ENCODE measurements around the gene HACD2.

Gene HACD2

DNA sequence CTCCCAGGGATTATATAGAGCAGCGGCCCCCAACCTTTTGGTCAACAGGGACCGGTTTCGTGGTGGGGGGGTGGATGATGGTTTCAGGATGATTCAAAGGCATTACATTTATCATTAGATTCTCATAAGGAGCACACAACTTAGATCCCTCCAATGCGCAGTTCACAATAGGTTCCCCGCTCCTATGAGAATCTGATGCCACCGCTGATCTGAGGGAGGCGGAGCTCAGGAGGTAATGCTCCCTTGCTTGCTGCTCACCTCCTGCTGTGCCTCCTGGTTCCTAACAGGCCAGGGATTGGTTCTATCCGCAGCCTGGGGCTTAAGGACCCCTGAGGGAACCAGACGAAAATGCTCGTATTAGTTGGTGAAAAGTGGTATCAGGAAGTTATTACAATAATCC, 1.3 kb upstream of the HACD2 start (continued):
- TF ChIP-seq INSM2 (tag by site-specific recombination; IDR thresholded peaks at IDR 0.05), result no peak
- TF ChIP-seq TRIM28 (IDR thresholded peaks at IDR 0.05; ENCODE audit: borderline replicate concordance, low read length), result peak; percentile 25; the same call in 1 of the 2 replicates
- no peak for TF ChIP-seq BCL11B (tag by site-specific recombination; IDR thresholded peaks at IDR 0.05; ENCODE audit: low read depth)
- TF ChIP-seq ZNF530 (tag by site-specific recombination; IDR thresholded peaks at IDR 0.05; ENCODE audit: low read depth), result no peak
- TF ChIP-seq ZBTB17 (tag by site-specific recombination; IDR thresholded peaks at IDR 0.05), result peak; percentile 55; the same call in 1 of the 2 replicates
- no peak for TF ChIP-seq GFI1B (tag by site-specific recombination; IDR thresholded peaks at IDR 0.05)
- no peak for TF ChIP-seq SP7 (tag by site-specific recombination; IDR thresholded peaks at IDR 0.05)
- no peak for TF ChIP-seq AEBP2 (tag by site-specific recombination; IDR thresholded peaks at IDR 0.05; ENCODE audit: borderline replicate concordance)
- no peak for TF ChIP-seq KLF9 (tag by site-specific recombination; IDR thresholded peaks at IDR 0.05; ENCODE audit: low read depth)
- no peak for TF ChIP-seq ZNF266 (tag by site-specific recombination; IDR thresholded peaks at IDR 0.05; ENCODE audit: low read depth)
- TF ChIP-seq, protein P1, sequence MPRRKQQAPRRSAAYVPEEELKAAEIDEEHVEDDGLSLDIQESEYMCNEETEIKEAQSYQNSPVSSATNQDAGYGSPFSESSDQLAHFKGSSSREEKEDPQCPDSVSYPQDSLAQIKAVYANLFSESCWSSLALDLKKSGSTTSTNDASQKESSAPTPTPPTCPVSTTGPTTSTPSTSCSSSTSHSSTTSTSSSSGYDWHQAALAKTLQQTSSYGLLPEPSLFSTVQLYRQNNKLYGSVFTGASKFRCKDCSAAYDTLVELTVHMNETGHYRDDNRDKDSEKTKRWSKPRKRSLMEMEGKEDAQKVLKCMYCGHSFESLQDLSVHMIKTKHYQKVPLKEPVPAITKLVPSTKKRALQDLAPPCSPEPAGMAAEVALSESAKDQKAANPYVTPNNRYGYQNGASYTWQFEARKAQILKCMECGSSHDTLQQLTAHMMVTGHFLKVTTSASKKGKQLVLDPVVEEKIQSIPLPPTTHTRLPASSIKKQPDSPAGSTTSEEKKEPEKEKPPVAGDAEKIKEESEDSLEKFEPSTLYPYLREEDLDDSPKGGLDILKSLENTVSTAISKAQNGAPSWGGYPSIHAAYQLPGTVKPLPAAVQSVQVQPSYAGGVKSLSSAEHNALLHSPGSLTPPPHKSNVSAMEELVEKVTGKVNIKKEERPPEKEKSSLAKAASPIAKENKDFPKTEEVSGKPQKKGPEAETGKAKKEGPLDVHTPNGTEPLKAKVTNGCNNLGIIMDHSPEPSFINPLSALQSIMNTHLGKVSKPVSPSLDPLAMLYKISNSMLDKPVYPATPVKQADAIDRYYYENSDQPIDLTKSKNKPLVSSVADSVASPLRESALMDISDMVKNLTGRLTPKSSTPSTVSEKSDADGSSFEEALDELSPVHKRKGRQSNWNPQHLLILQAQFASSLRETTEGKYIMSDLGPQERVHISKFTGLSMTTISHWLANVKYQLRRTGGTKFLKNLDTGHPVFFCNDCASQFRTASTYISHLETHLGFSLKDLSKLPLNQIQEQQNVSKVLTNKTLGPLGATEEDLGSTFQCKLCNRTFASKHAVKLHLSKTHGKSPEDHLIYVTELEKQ (tag by site-specific recombination; IDR thresholded peaks at IDR 0.05; ENCODE audit: borderline replicate concordance), result no peak
- no peak for TF ChIP-seq ZNF785 (tag by site-specific recombination; IDR thresholded peaks at IDR 0.05)
- TF ChIP-seq, protein P2, sequence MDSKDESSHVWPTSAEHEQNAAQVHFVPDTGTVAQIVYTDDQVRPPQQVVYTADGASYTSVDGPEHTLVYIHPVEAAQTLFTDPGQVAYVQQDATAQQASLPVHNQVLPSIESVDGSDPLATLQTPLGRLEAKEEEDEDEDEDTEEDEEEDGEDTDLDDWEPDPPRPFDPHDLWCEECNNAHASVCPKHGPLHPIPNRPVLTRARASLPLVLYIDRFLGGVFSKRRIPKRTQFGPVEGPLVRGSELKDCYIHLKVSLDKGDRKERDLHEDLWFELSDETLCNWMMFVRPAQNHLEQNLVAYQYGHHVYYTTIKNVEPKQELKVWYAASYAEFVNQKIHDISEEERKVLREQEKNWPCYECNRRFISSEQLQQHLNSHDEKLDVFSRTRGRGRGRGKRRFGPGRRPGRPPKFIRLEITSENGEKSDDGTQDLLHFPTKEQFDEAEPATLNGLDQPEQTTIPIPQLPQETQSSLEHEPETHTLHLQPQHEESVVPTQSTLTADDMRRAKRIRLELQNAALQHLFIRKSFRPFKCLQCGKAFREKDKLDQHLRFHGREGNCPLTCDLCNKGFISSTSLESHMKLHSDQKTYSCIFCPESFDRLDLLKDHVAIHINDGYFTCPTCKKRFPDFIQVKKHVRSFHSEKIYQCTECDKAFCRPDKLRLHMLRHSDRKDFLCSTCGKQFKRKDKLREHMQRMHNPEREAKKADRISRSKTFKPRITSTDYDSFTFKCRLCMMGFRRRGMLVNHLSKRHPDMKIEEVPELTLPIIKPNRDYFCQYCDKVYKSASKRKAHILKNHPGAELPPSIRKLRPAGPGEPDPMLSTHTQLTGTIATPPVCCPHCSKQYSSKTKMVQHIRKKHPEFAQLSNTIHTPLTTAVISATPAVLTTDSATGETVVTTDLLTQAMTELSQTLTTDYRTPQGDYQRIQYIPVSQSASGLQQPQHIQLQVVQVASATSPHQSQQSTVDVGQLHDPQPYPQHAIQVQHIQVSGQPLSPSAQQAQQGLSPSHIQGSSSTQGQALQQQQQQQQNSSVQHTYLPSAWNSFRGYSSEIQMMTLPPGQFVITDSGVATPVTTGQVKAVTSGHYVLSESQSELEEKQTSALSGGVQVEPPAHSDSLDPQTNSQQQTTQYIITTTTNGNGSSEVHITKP (tag by site-specific recombination; IDR thresholded peaks at IDR 0.05), result peak; percentile 63
- peak; percentile 88 for TF ChIP-seq GLIS1 (tag by site-specific recombination; IDR thresholded peaks at IDR 0.05)
- TF ChIP-seq ZBTB48 (tag by site-specific recombination; IDR thresholded peaks at IDR 0.05), result peak; percentile 97
- TF ChIP-seq ZSCAN30 (tag by site-specific recombination; IDR thresholded peaks at IDR 0.05), result 0 out of 2 replicates have a peak, but pooled peaks have one; percentile 15
- no peak for TF ChIP-seq SETDB1 (IDR thresholded peaks at IDR 0.05; ENCODE audit: insufficient read length, low read length)
- TF ChIP-seq FEZF1 (tag by site-specific recombination; IDR thresholded peaks at IDR 0.05), result peak; percentile 38
- TF ChIP-seq SP2 (tag by site-specific recombination; IDR thresholded peaks at IDR 0.05), result peak; percentile 44
- TF ChIP-seq ZNF837 (tag by site-specific recombination; IDR thresholded peaks at IDR 0.05), result no peak
- TF ChIP-seq GLIS2 (tag by site-specific recombination; IDR thresholded peaks at IDR 0.05), result peak; percentile 74
- TF ChIP-seq HOXA7 (CRISPR knock-in tag; IDR thresholded peaks at IDR 0.05; ENCODE audit: borderline replicate concordance), result no peak
- TF ChIP-seq EGR2 (tag by site-specific recombination; IDR thresholded peaks at IDR 0.05; ENCODE audit: low read depth), result no peak
- peak; percentile 89 for TF ChIP-seq ZNF341 (tag by site-specific recombination; IDR thresholded peaks at IDR 0.05; ENCODE audit: low read depth)
- TF ChIP-seq, protein P3, sequence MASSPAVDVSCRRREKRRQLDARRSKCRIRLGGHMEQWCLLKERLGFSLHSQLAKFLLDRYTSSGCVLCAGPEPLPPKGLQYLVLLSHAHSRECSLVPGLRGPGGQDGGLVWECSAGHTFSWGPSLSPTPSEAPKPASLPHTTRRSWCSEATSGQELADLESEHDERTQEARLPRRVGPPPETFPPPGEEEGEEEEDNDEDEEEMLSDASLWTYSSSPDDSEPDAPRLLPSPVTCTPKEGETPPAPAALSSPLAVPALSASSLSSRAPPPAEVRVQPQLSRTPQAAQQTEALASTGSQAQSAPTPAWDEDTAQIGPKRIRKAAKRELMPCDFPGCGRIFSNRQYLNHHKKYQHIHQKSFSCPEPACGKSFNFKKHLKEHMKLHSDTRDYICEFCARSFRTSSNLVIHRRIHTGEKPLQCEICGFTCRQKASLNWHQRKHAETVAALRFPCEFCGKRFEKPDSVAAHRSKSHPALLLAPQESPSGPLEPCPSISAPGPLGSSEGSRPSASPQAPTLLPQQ (tag by site-specific recombination; IDR thresholded peaks at IDR 0.05), result peak; percentile 22; the same call in 1 of the 2 replicates
- TF ChIP-seq, protein P4, sequence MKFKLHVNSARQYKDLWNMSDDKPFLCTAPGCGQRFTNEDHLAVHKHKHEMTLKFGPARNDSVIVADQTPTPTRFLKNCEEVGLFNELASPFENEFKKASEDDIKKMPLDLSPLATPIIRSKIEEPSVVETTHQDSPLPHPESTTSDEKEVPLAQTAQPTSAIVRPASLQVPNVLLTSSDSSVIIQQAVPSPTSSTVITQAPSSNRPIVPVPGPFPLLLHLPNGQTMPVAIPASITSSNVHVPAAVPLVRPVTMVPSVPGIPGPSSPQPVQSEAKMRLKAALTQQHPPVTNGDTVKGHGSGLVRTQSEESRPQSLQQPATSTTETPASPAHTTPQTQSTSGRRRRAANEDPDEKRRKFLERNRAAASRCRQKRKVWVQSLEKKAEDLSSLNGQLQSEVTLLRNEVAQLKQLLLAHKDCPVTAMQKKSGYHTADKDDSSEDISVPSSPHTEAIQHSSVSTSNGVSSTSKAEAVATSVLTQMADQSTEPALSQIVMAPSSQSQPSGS (tag by site-specific recombination; IDR thresholded peaks at IDR 0.05; ENCODE audit: low read depth), result no peak
- no peak for TF ChIP-seq ZNF658 (tag by site-specific recombination; IDR thresholded peaks at IDR 0.05)

Data from HEK293 (cell line).